Erythroblast (primary cell): Measurements from ENCODE around the gene KCNJ16.

Experiments used
- GATA1 ChIP-seq: IDR thresholded peaks from 2 replicates; pipeline ENCODE4 v1.6.1; 2011; ENCODE audit warnings: low read depth, mild to moderate bottlenecking, control low read depth, low read length, moderate library complexity
- POLR2A ChIP-seq: IDR thresholded peaks from 2 replicates; pipeline ENCODE4 v1.6.1; 2011; ENCODE audit warnings: mild to moderate bottlenecking, low read length

- TF ChIP-seq POLR2A (no peak), GATA1 (no peak)
Observed at GRCh38 chr17:70171159-70171558, 96.1 kb downstream of the KCNJ16 start.
